Body of pancreas (tissue), 4 donors: ENCODE data around the gene MLPH.

Source experiments
- POLR2A ChIP-seq, 3 donors: fragments of 450-650 bp; IDR thresholded peaks; one replicate each; pipeline ENCODE4 v1.6.1; 2016; ENCODE audit warnings: antibody characterized with exemption in 3 of 3, mild to moderate bottlenecking in 2 of 3
- TF ChIP-seq, protein P1 (sequence below), 7 experiments: fragments of 450-650 bp in 4 of 7; fragments of 200-600 bp in 3 of 7; sonication (generic) in 3 of 7; IDR thresholded peaks; one replicate each; pipeline ENCODE4 v1.5.1; 2016 to 2019; ENCODE audit warnings: antibody characterized with exemption in 7 of 7

GRCh38 chr2:237497009-237497837 is 10.2 kb downstream of the MLPH start:
- TF ChIP-seq, protein P1, sequence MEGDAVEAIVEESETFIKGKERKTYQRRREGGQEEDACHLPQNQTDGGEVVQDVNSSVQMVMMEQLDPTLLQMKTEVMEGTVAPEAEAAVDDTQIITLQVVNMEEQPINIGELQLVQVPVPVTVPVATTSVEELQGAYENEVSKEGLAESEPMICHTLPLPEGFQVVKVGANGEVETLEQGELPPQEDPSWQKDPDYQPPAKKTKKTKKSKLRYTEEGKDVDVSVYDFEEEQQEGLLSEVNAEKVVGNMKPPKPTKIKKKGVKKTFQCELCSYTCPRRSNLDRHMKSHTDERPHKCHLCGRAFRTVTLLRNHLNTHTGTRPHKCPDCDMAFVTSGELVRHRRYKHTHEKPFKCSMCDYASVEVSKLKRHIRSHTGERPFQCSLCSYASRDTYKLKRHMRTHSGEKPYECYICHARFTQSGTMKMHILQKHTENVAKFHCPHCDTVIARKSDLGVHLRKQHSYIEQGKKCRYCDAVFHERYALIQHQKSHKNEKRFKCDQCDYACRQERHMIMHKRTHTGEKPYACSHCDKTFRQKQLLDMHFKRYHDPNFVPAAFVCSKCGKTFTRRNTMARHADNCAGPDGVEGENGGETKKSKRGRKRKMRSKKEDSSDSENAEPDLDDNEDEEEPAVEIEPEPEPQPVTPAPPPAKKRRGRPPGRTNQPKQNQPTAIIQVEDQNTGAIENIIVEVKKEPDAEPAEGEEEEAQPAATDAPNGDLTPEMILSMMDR (IDR thresholded peaks at IDR 0.05): no peak
- no peak for TF ChIP-seq POLR2A (IDR thresholded peaks at IDR 0.05)
